Tibial nerve (tissue), 3 donors: ENCODE results near the gene BTLA.

Source experiments
- CTCF ChIP-seq, 5 experiments: fragments of 200-600 bp in 3 of 5; fragments of 450-650 bp in 2 of 5; sonication (generic) in 3 of 5; IDR thresholded peaks; one replicate each; pipeline ENCODE4 v1.5.1; 2016 to 2019; ENCODE audit warnings: antibody characterized with exemption in 5 of 5, mild to moderate bottlenecking in 3 of 5, moderate library complexity in 2 of 5
- POLR2A ChIP-seq, 2 donors: fragments of 450-650 bp; IDR thresholded peaks; one replicate each; pipeline ENCODE4 v1.6.1; 2017; ENCODE audit warnings: antibody characterized with exemption in 2 of 2, mild to moderate bottlenecking in 2 of 2, moderate library complexity in 2 of 2

- TF ChIP-seq CTCF (IDR thresholded peaks at IDR 0.05) (no peak), POLR2A (IDR thresholded peaks at IDR 0.05) (no peak)
These were observed 28.5 kb downstream of the BTLA start for GRCh38 chr3:112470788-112471187.
